ENCODE measurements around the gene TNNI2. TPM values are rescaled to one million over a fixed set of nuclear protein-coding genes. Genes with fewer than 3 reads are reported as not detected.

The TNNI2 gene
- total RNA-seq, 2 experiments from 2014 or later: 0.50 TPM; not detected in 1

DNA sequence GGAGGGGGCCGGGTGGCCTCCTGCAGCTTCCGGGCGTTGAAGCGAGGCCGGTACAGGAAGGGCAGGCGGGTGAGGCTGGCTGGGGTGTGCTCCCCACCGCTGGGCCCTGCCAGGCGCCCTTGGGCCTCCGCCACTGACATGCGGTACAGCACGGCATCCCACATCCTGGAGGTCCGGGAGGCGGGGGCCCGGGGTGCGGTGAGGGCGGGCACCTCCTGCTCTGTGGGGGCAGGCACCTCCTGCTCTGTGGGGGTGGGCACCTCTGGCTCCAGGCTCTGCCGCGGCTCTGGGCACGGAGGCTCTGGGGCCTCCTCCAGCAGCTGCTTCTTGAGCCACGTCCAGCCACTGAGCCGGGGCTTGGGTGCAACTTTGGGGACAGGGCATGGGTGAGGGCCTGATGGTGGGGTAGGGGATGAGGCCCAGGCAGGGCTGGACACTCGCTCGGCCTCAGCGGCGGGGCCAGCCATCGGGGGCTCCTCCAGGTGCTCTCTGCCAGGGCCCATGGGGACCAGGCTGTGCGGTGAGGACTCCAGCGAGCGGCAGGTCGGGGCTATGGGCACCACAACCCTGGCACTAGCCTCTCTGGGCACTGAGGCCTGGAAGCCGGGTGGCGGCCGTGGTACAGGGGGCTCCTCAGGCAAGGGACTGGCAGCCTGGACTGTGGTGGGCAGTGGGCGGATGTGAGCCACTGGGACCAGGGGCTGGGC, 50.6 kb downstream of the TNNI2 start:
- H3K27me3 Mint-ChIP-seq: no peaks in the 10 kb centered on the region
- intact Hi-C loops (cut with DNase I, micrococcal nuclease): loop anchor here in 1 of 2 experiments (2.0 kb wide), 1 partner anchor 37 kb away; the partner anchor contains the start of gene LSP1
- H3K27ac Mint-ChIP-seq: peak overlapping the region; percentile 85
- Histone ChIP-seq H3K4me1 (ENCODE audit: insufficient read depth, low read length) (peaks cover 53% of the 10 kb centered on the region), H3K36me3 (ENCODE audit: insufficient read depth, low read length) (peaks cover 47% of the 10 kb centered on the region), H3K27ac (ENCODE audit: low read depth in 1 of 2, low read length in 2 of 2) (peak overlapping the region; percentile 62 to 73), H3K9me3 (ENCODE audit: control insufficient read depth in 1 of 2, insufficient read depth in 1 of 2, low read length in 2 of 2) (no peaks in the 10 kb centered on the region), H3K4me3 (ENCODE audit: low read length) (peak overlapping the region; percentile 47), H3K27me3 (ENCODE audit: control insufficient read depth in 1 of 2, insufficient read depth in 2 of 2, low read length in 2 of 2) (no peaks in the 10 kb centered on the region)
- ATAC-seq (ENCODE audit: poor library complexity) (peak; percentile 95), DNase-seq (peak; percentile 58 to 92 (median 77))
- ChIA-PET CTCF (interaction anchor here (1.2 kb wide), 1 partner anchor 262 kb away, joined by 3 read pairs; no protein-coding TSS in a partner anchor), POLR2A (interaction anchor here (0.6 to 5.2 kb wide), 7 partner anchors 19 to 42 kb away, joined by 3 to 40 read pairs (median 7); partner anchors contain the start of gene LSP1)
- peaks cover 31% of the 10 kb centered on the region for H3K4me1 Mint-ChIP-seq (ENCODE audit: low read depth)
- H3K36me3 Mint-ChIP-seq (ENCODE audit: low read depth): peaks cover 11% of the 10 kb centered on the region
- H3K9me3 Mint-ChIP-seq: no peaks in the 10 kb centered on the region
- TF ChIP-seq, protein P1, sequence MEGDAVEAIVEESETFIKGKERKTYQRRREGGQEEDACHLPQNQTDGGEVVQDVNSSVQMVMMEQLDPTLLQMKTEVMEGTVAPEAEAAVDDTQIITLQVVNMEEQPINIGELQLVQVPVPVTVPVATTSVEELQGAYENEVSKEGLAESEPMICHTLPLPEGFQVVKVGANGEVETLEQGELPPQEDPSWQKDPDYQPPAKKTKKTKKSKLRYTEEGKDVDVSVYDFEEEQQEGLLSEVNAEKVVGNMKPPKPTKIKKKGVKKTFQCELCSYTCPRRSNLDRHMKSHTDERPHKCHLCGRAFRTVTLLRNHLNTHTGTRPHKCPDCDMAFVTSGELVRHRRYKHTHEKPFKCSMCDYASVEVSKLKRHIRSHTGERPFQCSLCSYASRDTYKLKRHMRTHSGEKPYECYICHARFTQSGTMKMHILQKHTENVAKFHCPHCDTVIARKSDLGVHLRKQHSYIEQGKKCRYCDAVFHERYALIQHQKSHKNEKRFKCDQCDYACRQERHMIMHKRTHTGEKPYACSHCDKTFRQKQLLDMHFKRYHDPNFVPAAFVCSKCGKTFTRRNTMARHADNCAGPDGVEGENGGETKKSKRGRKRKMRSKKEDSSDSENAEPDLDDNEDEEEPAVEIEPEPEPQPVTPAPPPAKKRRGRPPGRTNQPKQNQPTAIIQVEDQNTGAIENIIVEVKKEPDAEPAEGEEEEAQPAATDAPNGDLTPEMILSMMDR (IDR thresholded peaks at IDR 0.05): no peak
- peak overlapping the region; percentile 82 for H3K4me3 Mint-ChIP-seq

GRCh38 chr11:1889941-1890855, 51.4 kb downstream of the TNNI2 start:
- no peaks in the 10 kb centered on the region for H3K27me3 ChIP-seq (ENCODE audit: control insufficient read depth in 1 of 2, insufficient read depth in 2 of 2, low read length in 2 of 2)
- Mint-ChIP-seq H3K9me3 (no peaks in the 10 kb centered on the region), H3K4me1 (ENCODE audit: low read depth) (peaks cover 31% of the 10 kb centered on the region), H3K36me3 (ENCODE audit: low read depth) (peaks cover 11% of the 10 kb centered on the region), H3K4me3 (peak overlapping the region; percentile 74), H3K27ac (peak overlapping the region; percentile 85), H3K27me3 (no peaks in the 10 kb centered on the region)
- H3K36me3 ChIP-seq (ENCODE audit: insufficient read depth, low read length): peaks cover 39% of the 10 kb centered on the region
- ATAC-seq (ENCODE audit: poor library complexity) (peak; percentile 7), DNase-seq (peak in 4 of 14 experiments; percentile 33 to 48 (median 36))
- no peaks in the 10 kb centered on the region for H3K9me3 ChIP-seq (ENCODE audit: control insufficient read depth in 1 of 2, insufficient read depth in 1 of 2, low read length in 2 of 2)
- intact Hi-C loops (cut with DNase I, micrococcal nuclease): loop anchor here in 1 of 2 experiments (2.0 kb wide), 1 partner anchor 37 kb away; the partner anchor contains the start of gene LSP1
- H3K27ac ChIP-seq (ENCODE audit: low read depth in 1 of 2, low read length in 2 of 2): peak overlapping the region; percentile 62 to 64
- TF ChIP-seq, protein P1 (IDR thresholded peaks at IDR 0.05): no peak
- H3K4me3 ChIP-seq (ENCODE audit: low read length): peak overlapping the region; percentile 47
- CTCF ChIA-PET: no interaction called here
- peaks cover 53% of the 10 kb centered on the region for H3K4me1 ChIP-seq (ENCODE audit: insufficient read depth, low read length)
- POLR2A ChIA-PET: interaction anchor here (1.3 to 5.2 kb wide), 7 partner anchors 8 to 40 kb away, joined by 5 to 40 read pairs (median 10); partner anchors contain the start of gene LSP1

Small RNA genes within 50 kb of the gene (microRNA-seq; reads per million reads assigned to microRNA genes)
- gene MIR4298 (ENCODE audit: borderline microRNAs expressed, borderline replicate concordance): not detected
- gene MIR7847 (ENCODE audit: borderline microRNAs expressed, borderline replicate concordance): not detected

Other genes starting within 250 kb of the TNNI2 start
- not detected for gene KRTAP5-2, start 240.7 kb upstream of the TNNI2 start, total RNA-seq
- gene KRTAP5-3, start 230.5 kb upstream of the TNNI2 start, total RNA-seq: not detected
- not detected for gene KRTAP5-4, start 216.8 kb upstream of the TNNI2 start, total RNA-seq
- not detected for gene KRTAP5-5, start 209.2 kb upstream of the TNNI2 start, total RNA-seq
- gene KRTAP5-6, start 141.8 kb upstream of the TNNI2 start, total RNA-seq: not detected
- 1 to 10 TPM; 1.7 TPM for gene IFITM10, start 88.4 kb upstream of the TNNI2 start, total RNA-seq
- gene CTSD, start 75.1 kb upstream of the TNNI2 start, total RNA-seq: 10 to 100 TPM; 63.3 to 71.3 TPM
- gene SYT8, start 4.0 kb upstream of the TNNI2 start, total RNA-seq: not detected
- 100 to 1,000 TPM; 228 to 232 TPM for gene LSP1, start 14.1 kb downstream of the TNNI2 start, total RNA-seq
- gene PRR33, start 52.9 kb downstream of the TNNI2 start, total RNA-seq: not detected
- 10 to 100 TPM; 19.1 to 21.9 TPM for gene TNNT3, start 80.7 kb downstream of the TNNI2 start, total RNA-seq
- 10 to 100 TPM; 31.1 to 38.3 TPM for gene MRPL23, start 108.4 kb downstream of the TNNI2 start, total RNA-seq
- not detected for gene H19, start 158.9 kb downstream of the TNNI2 start, total RNA-seq